Activated naive CD8-positive, alpha-beta T cell treated with anti-CD3 and anti-CD28 coated beads, Interleukin-2, amount 10 ng/mL, durations not matched to agents 7 days and 5 days (primary cell): ENCODE measurements around the gene AFG3L2. TPM values are rescaled to one million over a fixed set of nuclear protein-coding genes. Genes with fewer than 3 reads are reported as not detected.

Experiments used
- total RNA-seq, 2 experiments: library from RNA; stranded (reverse); gene quantifications; one replicate each; pipeline ENCODE4 v1.2.3, GENCODE V29; 2021

Gene AFG3L2
- total RNA-seq, 2 experiments from 2014 or later: 38.3 to 40.3 TPM

Other genes with a start within 250 kb of the AFG3L2 start
- gene CIDEA, start 122.9 kb downstream of the AFG3L2 start, total RNA-seq: not detected
- 10 to 100 TPM; 13.3 to 15.6 TPM for gene TUBB6, start 69.0 kb downstream of the AFG3L2 start, total RNA-seq
- gene PRELID3A, start 30.7 kb upstream of the AFG3L2 start, total RNA-seq: 1 to 10 TPM; 5.5 to 6.6 TPM